ENCODE data around the gene RNASE11.
"Not testable (repeated sequence)": the region's sequence is repeated elsewhere in the genome, so short reads cannot be mapped to it uniquely, and the experiment has no call there.

The RNASE11 gene

DNA sequence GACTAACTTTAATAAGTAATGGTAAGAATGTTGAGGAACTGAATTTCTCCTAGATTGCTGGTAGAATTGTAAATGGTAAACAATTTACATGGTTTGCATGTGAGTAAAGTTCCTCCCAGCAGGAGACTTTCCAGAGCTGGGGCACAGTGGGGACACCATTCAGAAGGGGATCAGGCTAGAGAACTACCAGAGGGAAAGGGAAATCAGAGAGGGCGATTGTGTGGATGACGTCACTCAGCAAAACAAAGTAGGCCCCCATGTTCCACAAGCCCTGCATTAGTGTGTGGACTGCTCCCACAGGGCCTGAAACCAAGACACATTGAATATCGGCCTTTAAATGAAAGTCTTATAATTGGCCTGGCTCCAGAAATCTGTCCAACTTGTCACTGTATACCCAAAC lies 9.5 kb downstream of the RNASE11 start:
- DNase-seq: no peak

DNA sequence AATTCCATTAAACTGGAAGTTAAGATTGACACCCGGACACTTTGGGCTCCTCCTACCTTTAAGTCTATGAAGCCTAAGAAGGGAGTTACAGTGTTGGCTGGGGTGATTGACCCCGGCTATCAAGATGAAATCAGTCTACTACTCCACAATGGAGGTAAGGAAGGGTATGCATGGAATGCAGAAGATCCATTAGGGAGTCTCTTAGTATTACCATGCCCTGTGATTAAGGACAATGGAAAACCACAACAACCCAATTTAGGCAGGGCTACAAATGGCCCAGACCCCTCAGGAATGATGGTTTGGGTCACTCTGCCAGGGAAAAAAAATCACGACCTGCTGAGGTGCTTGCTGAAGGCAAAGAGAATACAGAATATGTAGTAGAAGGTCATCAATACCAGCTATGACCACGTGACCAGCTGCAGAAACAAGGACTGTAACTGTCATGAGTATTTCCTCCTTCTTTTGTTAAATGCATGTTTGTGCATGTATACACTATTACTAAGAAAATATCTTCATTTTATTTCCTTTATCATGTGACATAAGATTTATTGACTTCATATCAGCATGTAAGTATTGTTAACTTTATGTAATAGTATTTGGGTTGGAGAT lies 15.3 kb downstream of the RNASE11 start:
- not testable (repeated sequence) for DNase-seq

DNA sequence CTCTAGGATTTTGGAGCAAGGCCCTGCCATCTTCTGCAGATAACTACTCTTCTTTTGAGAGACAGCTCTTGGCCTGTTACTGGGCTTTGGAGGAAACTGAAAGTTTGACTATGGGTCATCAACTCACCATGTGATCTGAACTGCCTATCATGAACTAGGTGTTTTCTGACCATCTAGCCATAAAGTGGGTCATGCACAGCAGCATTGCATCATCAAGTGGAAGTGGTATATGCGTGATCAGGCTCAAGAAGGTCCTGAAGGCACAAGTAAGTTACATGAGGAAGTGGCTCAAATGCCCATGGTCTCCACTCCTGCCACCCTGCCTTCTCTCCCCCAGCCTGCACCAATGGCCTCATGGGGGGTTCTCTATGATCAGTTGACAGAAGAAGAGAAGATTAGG lies 17.1 kb downstream of the RNASE11 start:
- DNase-seq: not testable (repeated sequence)

DNA sequence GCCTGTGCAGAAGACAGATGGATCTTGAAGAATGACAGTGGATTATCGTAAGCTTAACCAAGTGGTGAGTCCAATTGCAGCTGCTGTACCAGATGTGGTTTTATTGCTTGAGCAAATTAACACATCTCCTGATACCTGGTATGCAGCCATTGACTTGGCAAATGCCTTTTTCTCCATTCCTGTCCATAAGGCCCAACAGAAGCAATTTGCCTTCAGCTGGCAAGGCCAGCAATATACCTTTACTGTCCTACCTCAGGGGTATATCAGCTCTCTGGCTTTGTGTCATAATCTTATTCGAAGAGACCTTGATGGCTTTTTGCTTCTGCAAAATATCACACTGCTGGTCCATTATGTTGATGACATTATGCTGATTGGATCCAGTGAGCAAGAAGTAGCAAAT lies 17.9 kb downstream of the RNASE11 start:
- DNase-seq: not testable (repeated sequence)

DNA sequence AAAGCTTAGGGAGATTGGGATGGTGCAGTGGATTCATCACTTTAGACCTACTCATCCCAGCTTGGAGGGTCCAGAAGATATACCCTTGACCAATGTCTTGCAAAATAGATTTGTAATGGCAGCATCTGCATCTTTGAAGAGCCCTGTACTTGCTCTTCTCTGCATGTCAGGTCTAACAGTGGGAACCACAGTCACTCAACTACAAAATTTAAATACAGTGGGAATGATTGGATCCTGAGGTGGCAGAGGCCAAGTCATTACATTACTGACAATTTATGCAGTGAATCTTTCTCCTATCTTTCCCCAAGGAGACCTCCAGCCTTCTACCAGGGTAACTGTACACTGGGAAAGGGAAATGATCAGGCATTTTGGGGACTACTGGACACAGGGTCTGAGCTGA lies 18.7 kb downstream of the RNASE11 start:
- no peak for DNase-seq

GRCh38 chr14:20568393-20568792 lies 19.4 kb downstream of the RNASE11 start:
- no peak for DNase-seq

DNA sequence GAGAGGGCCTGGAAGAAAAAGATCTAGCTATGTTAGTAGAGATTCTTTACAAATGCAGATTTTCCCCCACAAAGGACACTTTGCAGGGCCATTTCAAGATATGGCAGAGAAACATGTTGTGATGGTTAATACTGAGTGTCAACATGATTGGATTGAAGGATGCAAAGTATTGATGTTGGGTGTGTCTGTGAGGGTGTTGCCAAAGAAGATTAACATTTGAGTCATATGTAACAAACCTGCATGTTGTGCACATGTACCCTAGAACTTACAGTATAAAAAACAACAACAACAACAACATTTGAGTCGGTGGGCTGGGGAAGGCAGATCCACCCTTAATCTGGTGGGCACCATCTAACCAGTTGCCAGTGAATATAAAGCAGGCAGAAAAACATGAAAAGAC lies 20.6 kb downstream of the RNASE11 start:
- DNase-seq: not testable (repeated sequence)

- DNase-seq: no peak
Observed at GRCh38 chr14:20564501-20564997, 23.3 kb downstream of the RNASE11 start.

GRCh38 chr14:20563971-20564370 lies 23.8 kb downstream of the RNASE11 start:
- no peak for DNase-seq

GRCh38 chr14:20560961-20561360 lies 26.8 kb downstream of the RNASE11 start, which contains the start of gene RNASE9:
Gene RNASE9 (minus strand): TSS chr14:20561047.
- no peak for DNase-seq

GRCh38 chr14:20559461-20559904 lies 28.3 kb downstream of the RNASE11 start:
- DNase-seq: no peak

DNA sequence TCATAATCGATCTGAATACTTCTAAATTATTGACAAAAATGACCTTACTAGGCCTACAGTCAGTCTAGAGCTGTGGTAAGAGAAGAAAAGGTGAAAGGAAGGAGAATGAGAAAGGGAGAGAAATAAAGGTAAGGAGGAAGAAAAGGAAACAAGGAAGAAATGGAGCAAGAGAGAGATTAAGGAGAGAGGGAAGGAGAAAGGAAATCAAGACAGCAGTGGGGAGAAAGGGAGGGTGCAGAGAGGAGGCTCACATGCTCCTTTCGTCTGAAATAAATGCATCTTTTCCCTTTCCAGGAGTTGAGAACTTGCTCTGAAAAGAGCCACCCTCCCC lies 30.6 kb downstream of the RNASE11 start:
- no peak for DNase-seq

- DNase-seq: no peak
Observed at GRCh38 chr14:20556500-20557211, 31.1 kb downstream of the RNASE11 start.

GRCh38 chr14:20555845-20556244 lies 32.0 kb downstream of the RNASE11 start:
- no peak for DNase-seq

GRCh38 chr14:20553024-20553423 lies 34.8 kb downstream of the RNASE11 start:
- DNase-seq: no peak

GRCh38 chr14:20551606-20552005 lies 36.2 kb downstream of the RNASE11 start:
- DNase-seq: no peak

DNA sequence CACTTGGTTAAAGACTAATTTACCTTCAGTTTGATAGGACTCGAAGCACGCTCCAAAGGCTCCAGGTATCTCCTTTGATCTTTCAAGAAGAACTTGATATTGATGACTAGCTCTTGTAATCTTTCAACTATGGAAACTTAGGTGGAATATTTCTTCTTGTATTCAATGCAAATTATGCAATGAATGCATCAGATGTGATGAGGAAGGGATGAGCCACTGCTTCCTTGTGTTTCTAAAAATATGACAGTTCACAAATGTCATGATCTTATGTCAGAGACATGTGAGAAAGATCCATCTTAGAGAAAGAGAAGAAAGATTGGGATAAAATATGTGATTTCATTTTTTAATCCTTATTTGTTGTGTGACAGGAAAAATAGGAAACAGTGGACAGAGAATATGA lies 36.9 kb downstream of the RNASE11 start:
- DNase-seq: no peak

- no peak for DNase-seq
Observed at GRCh38 chr14:20548414-20549158, 39.2 kb downstream of the RNASE11 start.

GRCh38 chr14:20546877-20547276 lies 40.9 kb downstream of the RNASE11 start:
- DNase-seq: no peak

DNA sequence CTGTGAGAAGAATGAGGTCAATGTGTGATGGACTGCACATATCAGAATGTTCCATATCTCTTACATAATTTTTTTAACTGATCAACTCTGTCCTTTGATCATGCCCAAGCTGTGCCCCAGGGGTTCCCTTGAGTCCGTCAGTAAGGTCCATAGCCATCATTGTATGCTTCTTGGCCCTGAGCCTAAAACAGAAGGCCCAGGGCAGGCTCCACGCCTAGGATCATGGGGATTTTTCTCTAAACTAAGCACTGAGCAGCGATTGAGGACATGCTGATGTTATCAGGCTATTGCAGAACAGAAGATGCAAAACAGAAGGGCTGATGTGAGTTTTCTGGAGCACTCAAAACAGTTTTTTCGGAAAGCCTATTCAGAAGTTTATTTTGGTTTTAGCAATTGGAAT lies 47.9 kb downstream of the RNASE11 start:
- no peak for DNase-seq

All from CD4-positive, alpha-beta T cell treated with Interleukin-17A for 4 hours (primary cell).